ENCODE measurements around the gene CDKN2AIPNL.

- no peak for TF ChIP-seq CTCF (IDR thresholded peaks at IDR 0.05)
- TF ChIP-seq POLR2AphosphoS5 (IDR thresholded peaks at IDR 0.05; ENCODE audit: low read depth, low read length), result no peak
- no peak for TF ChIP-seq SIN3A (IDR thresholded peaks at IDR 0.05; ENCODE audit: borderline replicate concordance, insufficient read depth, low read depth, low read length)
- TF ChIP-seq, protein P1, sequence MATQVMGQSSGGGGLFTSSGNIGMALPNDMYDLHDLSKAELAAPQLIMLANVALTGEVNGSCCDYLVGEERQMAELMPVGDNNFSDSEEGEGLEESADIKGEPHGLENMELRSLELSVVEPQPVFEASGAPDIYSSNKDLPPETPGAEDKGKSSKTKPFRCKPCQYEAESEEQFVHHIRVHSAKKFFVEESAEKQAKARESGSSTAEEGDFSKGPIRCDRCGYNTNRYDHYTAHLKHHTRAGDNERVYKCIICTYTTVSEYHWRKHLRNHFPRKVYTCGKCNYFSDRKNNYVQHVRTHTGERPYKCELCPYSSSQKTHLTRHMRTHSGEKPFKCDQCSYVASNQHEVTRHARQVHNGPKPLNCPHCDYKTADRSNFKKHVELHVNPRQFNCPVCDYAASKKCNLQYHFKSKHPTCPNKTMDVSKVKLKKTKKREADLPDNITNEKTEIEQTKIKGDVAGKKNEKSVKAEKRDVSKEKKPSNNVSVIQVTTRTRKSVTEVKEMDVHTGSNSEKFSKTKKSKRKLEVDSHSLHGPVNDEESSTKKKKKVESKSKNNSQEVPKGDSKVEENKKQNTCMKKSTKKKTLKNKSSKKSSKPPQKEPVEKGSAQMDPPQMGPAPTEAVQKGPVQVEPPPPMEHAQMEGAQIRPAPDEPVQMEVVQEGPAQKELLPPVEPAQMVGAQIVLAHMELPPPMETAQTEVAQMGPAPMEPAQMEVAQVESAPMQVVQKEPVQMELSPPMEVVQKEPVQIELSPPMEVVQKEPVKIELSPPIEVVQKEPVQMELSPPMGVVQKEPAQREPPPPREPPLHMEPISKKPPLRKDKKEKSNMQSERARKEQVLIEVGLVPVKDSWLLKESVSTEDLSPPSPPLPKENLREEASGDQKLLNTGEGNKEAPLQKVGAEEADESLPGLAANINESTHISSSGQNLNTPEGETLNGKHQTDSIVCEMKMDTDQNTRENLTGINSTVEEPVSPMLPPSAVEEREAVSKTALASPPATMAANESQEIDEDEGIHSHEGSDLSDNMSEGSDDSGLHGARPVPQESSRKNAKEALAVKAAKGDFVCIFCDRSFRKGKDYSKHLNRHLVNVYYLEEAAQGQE (IDR thresholded peaks at IDR 0.05; ENCODE audit: insufficient read depth in 1 of 2, low read depth in 2 of 2, low read length in 1 of 2), result no peak
- no peak for TF ChIP-seq TCF7L2 (IDR thresholded peaks at IDR 0.05; ENCODE audit: low read depth, low read length)
Observed at GRCh38 chr5:134355681-134356080, 56.0 kb downstream of the CDKN2AIPNL start.

Measured in Panc1 (cell line).